GM21619 (cell line): ENCODE results near the gene APOBEC3B.
"Not testable (repeated sequence)": the region's sequence is repeated elsewhere in the genome, so short reads cannot be mapped to it uniquely, and the experiment has no call there.

Experiments
- ATAC-seq: cut with Tn5 transposase; IDR thresholded peaks from one replicate; pipeline ENCODE4 v1.9.1; 2021; ENCODE audit not compliant: unreplicated experiment

Gene APOBEC3B

DNA sequence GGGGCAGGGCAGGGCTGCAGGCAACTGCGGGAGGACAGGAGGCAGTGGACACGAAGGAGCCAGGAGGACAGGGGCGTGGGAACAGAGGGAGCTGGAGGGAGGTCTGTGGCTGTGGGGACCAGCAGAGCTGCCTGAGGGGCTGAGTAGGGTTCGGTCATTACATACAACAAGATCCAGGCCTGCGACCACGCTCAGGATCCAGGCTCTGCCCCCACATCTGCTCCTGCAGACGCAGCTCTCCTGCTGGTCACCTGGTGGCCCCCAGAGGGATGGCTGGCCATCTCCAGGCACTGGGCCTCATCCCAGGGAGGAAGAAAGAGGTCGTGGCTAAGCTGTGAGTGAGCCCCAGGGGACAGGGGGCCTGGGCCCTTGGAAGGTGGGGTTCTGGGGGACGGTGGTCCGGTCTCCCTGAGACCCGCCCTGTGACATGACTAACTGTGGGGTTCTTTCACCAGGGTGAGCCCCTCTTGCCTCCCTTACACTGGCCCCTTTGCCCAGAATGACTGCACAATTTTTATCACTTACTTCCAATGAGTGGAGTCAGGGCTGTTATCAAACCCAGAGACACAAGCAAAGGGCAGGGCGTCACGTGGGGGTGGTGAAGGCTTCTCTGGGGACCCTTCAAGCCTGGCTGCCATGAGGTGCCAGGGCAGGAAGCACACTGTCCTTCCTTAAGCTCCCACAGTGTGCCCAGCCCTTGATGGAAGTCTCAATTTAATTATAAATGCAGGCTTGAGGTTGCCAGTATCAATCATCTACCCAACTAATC, 31.4 kb upstream of the APOBEC3B start:
- no peak for ATAC-seq

DNA sequence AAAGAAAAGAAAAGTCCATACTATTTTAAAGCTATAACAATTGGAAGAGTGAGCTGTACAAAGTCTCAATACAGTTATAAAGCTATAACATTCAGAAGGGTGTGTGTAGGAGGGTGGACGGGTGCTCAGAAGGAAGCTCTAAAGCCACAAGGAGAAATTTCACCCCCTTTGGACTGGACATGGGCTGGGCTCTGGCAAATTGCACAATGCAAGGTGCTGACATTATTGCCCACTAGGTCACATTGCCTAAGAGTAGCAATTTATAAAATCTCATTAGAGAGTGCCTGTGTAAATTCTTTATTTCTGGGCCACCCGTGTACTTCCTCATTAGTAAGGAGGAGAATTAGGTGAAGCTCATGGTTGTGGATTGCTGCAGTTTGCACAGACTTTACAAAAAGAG, 30.4 kb upstream of the APOBEC3B start:
- no peak for ATAC-seq

DNA sequence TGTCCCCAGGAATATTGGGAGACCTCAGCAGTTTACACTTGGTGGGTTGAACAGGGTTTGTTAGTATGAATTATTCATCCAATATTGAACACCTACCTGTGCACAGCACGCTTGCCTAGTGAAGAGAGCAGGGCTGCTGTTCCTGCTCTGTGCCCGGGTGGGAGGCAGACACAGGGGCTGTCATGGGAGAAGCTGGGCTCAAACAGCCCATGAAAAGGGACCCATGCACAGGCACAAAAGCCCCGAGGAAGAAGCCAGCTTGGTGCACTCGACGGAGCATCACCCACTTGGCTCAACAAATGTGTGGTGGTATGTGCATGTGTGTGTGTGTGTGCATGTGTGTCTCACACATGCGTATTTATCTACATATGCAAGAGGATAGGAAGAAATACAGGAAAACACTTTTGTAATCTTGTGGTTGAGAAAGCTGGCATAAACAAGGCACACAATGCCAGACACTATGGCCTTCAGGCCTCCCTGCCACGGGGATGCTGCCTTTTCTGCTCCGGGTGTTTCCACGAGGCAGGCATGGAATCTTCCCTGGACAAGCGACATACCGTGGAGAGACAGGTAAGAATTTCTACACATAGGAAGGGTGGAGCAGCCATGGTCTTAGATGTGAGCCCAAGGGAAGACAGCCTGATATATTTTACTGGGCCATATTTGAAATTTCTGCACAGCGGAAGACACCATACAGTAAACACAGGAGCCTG, 29.7 kb upstream of the APOBEC3B start:
- ATAC-seq: no peak

DNA sequence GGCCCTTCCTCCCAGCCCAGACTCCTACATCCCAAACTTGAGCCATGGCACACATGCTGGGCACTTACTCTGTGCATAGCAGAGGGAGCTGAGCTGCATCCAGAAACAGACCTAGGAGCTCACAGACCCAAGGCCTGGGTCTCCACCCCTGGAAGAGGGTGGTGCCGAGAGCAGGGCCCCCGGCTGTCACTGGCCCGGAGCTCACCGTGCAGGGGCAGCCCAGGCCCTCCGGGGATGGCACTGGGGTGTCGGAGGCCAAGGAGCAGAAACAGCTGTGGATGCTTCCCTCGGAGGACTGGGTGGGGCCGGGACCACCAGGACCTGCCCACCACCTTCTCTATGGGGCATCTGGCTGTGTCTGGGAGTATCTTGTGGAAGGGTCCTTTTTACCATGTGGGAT, 29.1 kb upstream of the APOBEC3B start:
- no peak for ATAC-seq

DNA sequence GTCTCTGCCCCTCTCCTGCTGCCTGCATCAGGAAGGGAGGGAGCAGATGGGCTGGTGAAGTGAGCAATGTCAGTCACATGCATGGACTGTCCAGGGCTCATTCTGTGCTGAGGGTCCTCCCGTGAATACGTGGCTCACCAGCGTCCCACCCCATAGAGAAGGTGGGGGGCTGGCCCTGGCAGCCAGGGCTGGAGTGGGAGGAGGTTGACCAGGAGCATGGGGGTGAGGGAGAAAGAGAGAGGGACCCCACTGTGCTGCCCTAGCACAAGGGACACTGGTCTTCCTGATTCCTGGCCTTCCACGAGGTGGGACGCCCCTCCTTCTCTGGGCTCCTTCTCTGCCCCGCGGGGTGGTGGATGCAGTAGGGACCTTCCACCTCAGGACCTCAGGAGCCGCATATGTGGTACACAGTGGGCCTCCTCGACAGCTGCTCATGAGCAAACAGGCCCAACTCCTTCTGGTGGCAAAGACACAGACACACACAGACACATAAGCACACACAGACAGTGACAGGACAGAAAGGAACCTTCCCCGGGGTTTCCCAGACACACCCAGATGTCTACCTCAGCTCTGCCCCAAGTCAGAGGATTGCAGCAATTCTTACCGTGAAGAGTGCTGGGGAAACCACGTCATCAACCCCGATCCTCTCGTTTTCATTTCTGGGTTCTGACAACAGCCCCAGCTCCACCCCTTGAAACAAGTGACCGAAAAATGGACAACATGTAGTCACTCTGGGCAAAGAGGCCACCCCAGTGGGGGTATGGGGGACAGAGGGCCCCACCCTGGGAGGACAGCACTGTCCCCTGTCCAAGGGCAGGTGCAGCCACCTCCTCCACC, 28.4 kb upstream of the APOBEC3B start:
- ATAC-seq: peak; percentile 74

DNA sequence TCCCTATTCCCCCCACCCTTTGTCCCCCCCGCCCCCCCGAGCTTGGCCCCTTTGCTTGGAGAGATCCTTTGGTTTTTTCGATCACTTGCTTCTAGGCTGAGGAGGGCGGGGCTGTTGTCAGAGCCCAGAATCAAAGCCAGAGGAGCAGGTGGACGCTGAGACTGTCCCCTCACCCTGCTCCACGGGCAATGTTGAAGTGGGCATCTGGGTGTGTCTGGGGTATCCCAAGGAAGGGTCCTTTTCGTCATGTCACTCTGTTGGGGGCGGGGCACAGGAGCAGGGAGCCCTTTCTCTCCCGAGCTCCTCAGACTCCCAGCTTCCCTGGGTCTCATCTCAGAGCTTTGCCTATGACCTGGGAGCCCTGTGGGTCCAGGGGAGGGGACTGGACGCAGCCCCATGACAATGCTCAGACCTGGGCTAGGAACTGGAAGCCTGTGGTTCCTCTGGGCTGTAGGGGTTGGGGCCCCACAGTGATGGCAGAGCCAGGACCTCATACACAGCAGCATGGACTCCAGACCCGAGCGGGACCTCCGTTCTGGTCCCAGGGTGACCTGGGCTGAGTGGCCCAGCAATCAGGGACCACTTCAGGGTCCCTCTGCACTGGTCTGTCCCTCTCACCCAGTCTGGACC, 27.6 kb upstream of the APOBEC3B start:
- no peak for ATAC-seq

DNA sequence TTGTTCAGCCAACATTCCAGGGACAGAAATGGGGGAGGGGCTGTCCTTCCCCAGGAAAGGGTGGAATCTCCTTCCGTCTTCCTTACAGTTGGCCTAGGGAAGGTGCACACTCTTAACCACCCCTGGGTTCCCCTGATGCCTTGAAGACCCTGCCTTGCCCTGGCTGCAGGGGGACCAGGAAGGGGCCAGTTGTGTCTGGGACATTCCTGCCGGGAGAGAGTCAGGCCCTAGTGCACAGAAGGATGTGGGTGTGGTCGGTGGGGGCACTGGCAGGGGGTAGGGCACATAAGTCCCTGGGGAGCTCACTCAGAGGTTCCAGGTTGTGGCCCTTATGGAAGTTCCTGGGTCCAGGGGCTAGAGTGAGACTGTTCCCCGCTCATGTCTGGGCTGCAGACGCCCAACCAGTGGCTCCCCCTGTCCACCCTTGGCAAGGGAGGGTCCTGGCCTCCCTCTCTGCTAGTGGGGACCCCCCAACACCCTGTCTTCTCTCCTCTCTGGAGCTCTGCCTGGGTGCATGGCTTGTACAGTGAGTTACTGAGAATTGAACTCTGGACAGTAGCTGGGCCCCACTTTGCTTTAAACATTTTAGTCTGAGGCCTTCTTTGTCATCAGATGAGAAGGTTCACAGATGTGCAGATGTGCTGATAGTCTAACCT, 26.8 kb upstream of the APOBEC3B start:
- ATAC-seq: no peak

DNA sequence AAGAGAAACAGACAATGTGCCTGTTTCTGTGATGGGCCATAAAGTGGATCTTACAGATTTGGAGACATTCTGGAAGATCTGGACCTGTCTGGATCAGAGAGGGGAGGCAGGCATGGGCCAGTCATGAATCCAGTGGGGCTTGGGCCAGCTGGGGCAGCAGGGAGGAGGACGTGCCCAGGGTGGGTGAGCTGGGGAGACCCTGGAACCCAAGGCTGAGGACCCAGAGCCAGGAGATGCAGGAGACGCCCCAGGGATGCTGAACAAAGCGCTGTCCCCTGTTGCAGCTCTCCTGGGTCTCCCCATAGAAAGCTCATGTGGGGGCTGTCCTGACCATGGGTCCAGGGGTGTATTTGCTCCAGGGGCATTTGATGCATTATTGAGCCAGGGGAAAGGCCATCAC, 26.2 kb upstream of the APOBEC3B start:
- ATAC-seq: no peak

DNA sequence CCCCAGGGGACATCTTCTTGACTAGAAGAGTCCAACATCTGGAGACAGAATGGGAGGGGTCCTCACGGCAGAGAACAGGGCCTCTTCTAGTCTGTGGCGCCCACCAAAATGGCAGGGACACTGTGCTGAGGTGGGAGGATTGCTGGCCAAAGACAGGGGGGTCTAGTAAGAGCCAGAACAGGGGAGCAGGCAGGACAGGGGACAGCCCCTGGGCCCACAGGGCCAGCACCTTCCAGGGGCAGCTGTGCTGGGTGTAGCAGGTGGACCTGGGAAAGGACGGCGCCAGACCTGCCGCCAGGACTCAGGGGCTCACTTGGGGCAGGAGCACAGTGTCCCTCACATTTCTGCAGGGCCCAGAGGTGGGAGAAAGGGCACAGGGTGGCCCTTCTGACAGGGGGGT, 25.6 kb upstream of the APOBEC3B start:
- no peak for ATAC-seq

DNA sequence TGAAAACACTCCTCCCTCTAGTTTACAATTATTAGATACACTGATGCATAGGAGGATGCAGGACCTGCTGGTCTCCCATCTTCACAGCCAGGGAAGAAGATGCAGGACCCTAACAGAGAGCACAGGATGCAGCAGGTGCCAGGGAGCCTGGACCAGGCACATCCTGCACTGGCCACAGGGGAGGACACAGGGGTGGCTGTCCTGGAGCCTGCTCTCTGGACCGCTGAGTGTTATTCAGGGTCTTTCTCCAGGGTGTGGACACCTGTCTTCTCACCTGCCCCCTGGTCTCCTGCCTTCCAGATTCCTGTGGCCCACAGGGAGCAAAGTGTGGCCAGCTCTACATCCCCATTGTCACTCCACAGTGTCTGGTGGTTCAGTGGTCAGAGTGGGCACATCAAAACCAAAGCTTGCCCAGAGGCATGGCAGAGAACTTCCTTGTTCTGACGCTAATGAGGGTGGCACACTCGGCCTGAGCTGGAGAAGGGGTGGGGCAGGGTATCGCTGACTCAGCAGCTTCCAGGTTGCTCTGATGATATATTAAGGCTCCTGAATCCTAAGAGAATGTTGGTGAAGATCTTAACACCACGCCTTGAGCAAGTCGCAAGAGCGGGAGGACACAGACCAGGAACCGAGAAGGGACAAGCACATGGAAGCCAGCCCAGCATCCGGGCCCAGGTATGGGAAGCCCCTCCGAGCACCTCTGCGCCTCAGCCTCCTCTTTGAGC, 24.9 kb upstream of the APOBEC3B start, which contains the start of gene APOBEC3A:
APOBEC3A (plus strand) TSS at position 564 of the 725 bp plus-strand sequence; CDS start at position 647, 83 bp downstream.
- ATAC-seq: no peak

DNA sequence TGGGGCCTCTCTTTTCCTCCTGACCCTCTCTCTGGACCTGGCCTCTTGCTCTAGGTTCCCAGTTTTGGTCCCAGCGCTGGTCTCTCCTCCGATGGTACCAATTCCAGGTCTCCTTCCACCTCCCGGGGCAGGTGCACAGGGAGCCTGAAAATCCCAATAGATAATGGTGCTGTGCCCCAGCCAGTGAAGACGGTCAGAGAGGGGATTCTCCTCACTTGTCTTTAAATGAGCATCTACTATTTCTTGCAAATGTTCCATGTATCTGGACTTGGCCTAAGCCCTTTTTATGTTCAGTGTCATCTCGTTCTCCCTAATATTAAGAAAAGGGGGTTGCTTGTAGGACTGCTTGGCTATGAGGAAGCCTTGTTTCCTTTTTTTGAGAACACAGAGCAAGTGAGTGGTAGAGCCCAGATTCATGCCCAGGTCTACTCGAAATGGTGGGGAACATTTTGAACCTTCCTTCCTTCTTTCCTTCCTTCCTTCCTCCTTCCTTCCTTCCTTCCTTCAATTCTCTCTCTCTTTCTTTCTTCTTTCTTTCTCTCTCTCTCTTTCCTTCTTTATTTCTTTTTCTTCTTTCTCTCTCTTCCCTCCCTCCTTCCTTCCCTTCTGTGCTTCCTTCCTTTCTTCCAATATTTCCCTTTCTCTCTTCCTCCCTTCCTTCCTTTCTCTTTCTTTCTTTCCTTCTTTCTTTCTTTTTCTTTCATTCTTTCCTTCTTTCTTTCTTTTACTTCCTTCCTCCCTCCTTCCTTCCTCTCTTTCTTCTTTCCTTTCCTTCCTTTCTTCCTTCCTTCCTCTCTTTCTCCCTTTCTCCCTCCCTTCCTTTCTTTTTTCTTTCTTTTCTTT, 24.1 kb upstream of the APOBEC3B start:
- ATAC-seq: no peak

DNA sequence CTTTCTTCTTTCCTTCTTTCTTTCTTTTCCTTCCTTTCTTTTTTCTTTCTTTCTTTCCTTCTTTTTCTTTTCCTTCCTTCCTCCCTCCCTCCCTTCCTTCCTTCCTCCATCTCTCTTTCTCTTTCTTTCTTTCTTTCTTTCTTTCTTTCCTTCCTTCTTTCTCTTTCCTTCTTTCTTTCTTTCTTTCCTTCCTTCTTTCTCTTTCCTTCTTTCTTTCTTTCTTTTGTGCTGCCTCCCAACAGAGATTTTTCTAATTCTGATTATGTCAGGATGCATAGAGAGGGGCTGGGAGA, 23.6 kb upstream of the APOBEC3B start:
- ATAC-seq: not testable (repeated sequence)

DNA sequence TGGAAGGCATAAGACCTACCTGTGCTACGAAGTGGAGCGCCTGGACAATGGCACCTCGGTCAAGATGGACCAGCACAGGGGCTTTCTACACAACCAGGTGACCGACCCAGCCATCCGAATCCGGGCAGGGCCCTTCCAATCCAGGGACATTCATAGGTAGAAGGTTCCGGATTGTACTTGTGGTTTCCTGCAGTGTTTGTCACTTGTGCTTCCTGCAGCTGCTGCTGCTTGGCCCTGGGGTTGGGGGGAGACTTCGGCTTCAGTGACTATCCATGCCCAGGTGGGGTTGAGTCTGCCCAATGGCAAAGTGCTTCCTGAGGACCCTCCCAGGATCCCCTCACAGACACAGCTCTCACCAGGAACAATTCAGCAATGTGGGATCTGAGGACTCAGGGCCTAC, 22.6 kb upstream of the APOBEC3B start:
- no peak for ATAC-seq

DNA sequence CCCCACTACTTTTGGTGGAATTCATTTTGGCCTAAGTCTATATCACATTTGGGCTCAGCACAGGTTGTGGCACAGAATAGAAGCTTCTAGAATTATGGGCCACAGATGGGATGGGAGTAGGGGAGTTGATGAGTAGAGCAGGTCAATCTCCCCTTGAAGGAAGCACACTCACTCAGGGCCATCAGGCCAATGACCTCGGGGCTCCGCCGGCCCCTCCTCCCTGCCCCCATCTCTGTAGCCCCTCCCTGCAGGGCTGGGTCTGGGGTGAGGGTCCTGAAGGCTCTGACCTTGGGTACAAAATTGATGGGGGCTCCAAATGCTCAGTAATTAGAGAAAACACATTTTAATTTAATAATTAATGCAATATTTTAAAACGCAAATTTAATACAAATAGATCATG, 21.5 kb upstream of the APOBEC3B start:
- not testable (repeated sequence) for ATAC-seq

DNA sequence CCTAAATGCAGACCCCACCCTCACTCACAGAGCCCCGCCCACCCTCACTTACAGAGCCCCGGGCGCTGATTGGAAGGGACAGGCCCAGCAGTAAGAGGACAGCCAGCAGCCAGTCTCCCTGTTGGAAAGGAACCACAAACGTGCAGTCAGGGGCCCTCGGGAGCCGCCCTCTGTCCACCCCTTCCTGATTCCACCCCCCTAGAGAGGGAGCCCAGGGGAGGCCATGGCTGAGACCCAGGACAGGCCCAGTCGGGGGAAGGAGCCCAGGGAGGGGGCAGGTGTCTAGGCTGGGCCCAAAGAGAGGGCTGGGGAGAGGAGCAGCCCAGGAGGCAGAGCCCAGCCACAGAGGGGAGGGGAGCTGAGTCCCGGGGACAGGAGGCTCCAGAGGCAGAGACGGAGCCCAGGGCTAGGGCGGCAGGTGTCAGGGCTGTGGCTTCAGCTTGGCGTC, 18.8 kb upstream of the APOBEC3B start:
- ATAC-seq: not testable (repeated sequence)

DNA sequence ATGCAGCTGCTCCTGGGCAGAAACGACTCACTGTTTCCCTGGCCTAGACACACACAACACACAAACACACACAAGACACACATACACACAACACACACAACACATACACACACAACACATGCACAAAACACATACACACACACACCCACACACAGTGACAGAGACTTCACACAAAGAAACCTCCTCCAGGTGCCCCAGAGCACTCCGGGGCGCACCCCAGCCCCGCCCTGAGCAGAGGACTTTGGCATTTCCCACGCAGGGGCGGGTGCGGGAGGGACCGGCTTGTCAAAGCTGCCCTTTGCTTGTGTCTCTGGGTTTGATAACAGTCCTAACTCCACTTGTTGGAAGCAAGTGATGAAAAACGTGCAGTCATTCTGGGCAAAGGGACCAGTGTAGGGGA, 18.3 kb upstream of the APOBEC3B start:
- ATAC-seq: no peak

DNA sequence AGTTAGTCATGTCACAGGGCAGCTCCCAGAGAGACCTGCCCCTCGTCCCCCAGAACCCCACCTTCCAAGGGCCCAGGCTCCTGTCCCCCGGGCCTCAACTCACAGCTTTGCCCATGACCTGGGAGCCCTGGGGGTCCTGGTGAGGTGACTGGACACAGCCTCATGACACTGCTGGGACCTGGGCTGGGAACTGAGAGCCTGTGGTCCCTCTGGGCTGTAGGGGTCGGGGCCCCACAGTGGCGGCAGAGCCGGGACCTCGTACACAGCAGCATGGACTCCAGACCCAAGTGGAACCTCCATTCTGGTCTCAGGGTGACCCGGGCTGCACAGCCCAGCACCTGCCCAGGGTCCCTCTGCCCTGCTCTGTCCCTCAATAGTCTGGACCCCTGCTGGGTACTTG, 17.8 kb upstream of the APOBEC3B start:
- no peak for ATAC-seq

DNA sequence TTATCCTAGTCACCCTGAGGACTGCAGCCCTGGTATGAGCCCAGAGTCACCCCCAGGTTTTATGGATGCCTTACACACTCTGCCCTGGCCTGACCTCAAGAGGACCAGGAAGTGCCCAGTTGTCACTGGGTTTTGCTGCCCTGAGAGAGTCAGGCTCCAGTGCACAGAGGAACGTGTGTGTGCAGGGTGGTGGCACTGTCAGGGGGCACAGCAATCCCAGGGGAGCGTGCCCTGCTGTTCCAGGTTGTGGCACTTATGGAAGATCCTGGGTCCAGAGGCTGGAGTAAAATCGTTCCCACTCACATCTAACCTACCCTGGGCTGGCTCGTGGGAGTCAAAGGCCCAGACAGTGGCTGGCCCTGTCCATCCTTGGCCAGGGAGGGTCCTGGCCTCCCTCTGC, 17.2 kb upstream of the APOBEC3B start:
- no peak for ATAC-seq
